ENCODE data around the gene ELN. TPM values are rescaled to one million over a fixed set of nuclear protein-coding genes. Genes with fewer than 3 reads are reported as not detected.
"Not testable (repeated sequence)": the region's sequence is repeated elsewhere in the genome, so short reads cannot be mapped to it uniquely, and the experiment has no call there.

ELN gene
- total RNA-seq, result 142 TPM
- 100 to 1,000 TPM in 6 of 8 donors, 10 to 100 TPM in 2; 60.4 to 217 (median 161) TPM for polyA plus RNA-seq (ENCODE audit: insufficient read depth in 1 of 8, insufficient read length in 8 of 8, low replicate concordance in 1 of 8)
- long read RNA-seq, donor 1, result 0 reads
- long read RNA-seq, donor 2, result 0 reads
- long read RNA-seq, donor 3, partial matches to known transcripts, result 92 of 94 reads
- long read RNA-seq, donor 3, other reads (novel, unspliced or antisense), result 0 of 94 reads
- long read RNA-seq, donor 4, partial matches to known transcripts, result 0 of 2 reads
- long read RNA-seq, donor 4, other reads (novel, unspliced or antisense), result 0 of 2 reads
- long read RNA-seq, donor 5, transcript ELN-231 (3 exons, 590 nt), result major isoform, 9 of 109 reads
- long read RNA-seq, donor 5, transcript ELN-221 (32 exons, 2,583 nt), result minor isoform, 7 of 109 reads
- long read RNA-seq, donor 5, transcript ELN-209 (32 exons, 3,109 nt), result minor isoform, 6 of 109 reads
- long read RNA-seq, donor 5, partial matches to known transcripts, result 80 of 109 reads
- long read RNA-seq, donor 5, other reads (novel, unspliced or antisense), result 0 of 109 reads
- long read RNA-seq, donor 6, partial matches to known transcripts, result 37 of 40 reads
- long read RNA-seq, donor 6, other reads (novel, unspliced or antisense), result 0 of 40 reads
- long read RNA-seq, donor 7, partial matches to known transcripts, result 93 of 99 reads
- long read RNA-seq, donor 7, other reads (novel, unspliced or antisense), result 0 of 99 reads
- long read RNA-seq, donor 8, partial matches to known transcripts, result 83 of 84 reads
- long read RNA-seq, donor 8, other reads (novel, unspliced or antisense), result 0 of 84 reads
- long read RNA-seq, donor 9, partial matches to known transcripts, result 75 of 79 reads
- long read RNA-seq, donor 9, other reads (novel, unspliced or antisense), result 0 of 79 reads
- long read RNA-seq, donor 10, partial matches to known transcripts, result 38 of 43 reads
- long read RNA-seq, donor 10, other reads (novel, unspliced or antisense), result 0 of 43 reads
- long read RNA-seq, donor 11, partial matches to known transcripts, result 12 of 31 reads
- long read RNA-seq, donor 11, other reads (novel, unspliced or antisense), result 0 of 31 reads

DNA sequence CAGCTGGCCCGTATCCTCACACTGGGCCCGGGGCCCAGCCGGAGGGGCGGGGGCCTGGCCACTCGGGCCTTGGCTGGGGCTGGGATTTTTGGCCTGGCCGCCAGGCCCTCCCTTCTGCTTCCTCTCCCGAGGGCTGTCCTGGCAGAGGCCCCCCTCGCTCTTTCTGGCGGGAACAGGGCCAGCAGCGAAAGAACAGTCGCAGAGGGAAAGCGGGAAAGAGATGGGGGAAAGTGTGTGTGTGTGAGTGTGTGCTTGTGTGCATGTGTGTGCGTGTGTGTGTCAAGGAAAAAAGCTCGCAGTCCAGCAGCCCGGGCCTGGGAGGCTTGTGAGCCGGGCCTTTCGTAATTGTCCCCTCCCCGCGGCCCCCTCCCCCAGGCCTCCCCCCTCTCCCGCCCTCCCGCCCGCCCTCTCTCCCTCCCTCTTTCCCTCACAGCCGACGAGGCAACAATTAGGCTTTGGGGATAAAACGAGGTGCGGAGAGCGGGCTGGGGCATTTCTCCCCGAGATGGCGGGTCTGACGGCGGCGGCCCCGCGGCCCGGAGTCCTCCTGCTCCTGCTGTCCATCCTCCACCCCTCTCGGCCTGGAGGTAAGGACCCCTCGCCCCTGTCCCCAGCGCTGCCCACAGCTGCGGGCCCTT lies at the start of gene ELN:
Gene ELN, plus strand, starts transcription at position 491 of the 638 bp plus-strand sequence. Its CDS starts 15 bp downstream, at position 506.
- H3K27ac ChIP-seq (ENCODE audit: low read length), result peak within 1 kb of the TSS; percentile 78
- peak within 1 kb of the TSS; percentile 49 for H3K4me3 ChIP-seq (ENCODE audit: low read length)
- 8% methylated on average over 15 of the region's 39 CpGs for WGBS (ENCODE audit: insufficient coverage)
- peaks cover 37% of the 10 kb centered on the region for H3K27me3 ChIP-seq (ENCODE audit: control insufficient read depth, insufficient read depth, low read length)
- no peaks in the 10 kb centered on the region for H3K36me3 ChIP-seq (ENCODE audit: control insufficient read depth, insufficient read depth, low read length)
- H3K9me3 ChIP-seq (replicated peaks; ENCODE audit: control insufficient read depth, low read depth, low read length), result no peaks in the 10 kb centered on the region
- DNase-seq, result peak; percentile 98
- H3K4me1 ChIP-seq (ENCODE audit: control insufficient read depth, insufficient read depth, low read length), result peaks cover 70% of the 10 kb centered on the region

GRCh38 chr7:73978661-73979563 lies 49.1 kb upstream of the ELN start:
- Histone ChIP-seq H3K27ac (ENCODE audit: low read length) (no peak overlapping the region), H3K4me3 (ENCODE audit: low read length) (no peak overlapping the region), H3K36me3 (ENCODE audit: control insufficient read depth, insufficient read depth, low read length) (no peaks in the 10 kb centered on the region), H3K4me1 (ENCODE audit: control insufficient read depth, insufficient read depth, low read length) (peaks cover 26% of the 10 kb centered on the region), H3K9me3 (replicated peaks; ENCODE audit: control insufficient read depth, low read depth, low read length) (no peaks in the 10 kb centered on the region), H3K27me3 (ENCODE audit: control insufficient read depth, insufficient read depth, low read length) (peaks cover 17% of the 10 kb centered on the region)
- WGBS (ENCODE audit: insufficient coverage), result 36% methylated on average over 18 of the region's 24 CpGs
- peak; percentile 77 for DNase-seq

DNA sequence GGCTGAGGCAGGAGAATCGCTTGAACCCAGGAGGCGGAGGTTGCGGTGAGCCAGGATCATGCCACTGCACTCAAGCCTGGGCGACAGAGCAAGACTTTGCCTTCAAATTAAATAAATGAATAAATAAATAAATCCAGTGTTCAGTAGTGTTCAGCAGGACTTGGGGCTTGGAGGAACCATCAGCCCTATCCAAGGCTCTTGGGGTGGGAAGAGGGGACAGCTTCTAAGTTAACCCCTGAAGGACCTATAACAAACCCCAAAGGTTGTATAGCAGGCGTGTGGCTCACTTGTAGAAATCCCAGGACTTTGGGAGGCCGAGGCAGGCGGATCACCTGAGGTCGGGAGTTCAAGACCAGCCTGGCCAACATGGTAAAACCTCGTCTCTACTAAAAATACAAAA lies 48.3 kb upstream of the ELN start:
- WGBS (ENCODE audit: insufficient coverage), result 100% methylated on average over 1 of the region's 9 CpGs
- not testable (repeated sequence) for H3K4me3 ChIP-seq (ENCODE audit: low read length); DNase-seq; H3K9me3 ChIP-seq (replicated peaks; ENCODE audit: control insufficient read depth, low read depth, low read length); H3K36me3 ChIP-seq (ENCODE audit: control insufficient read depth, insufficient read depth, low read length); H3K27ac ChIP-seq (ENCODE audit: low read length)
- H3K4me1 ChIP-seq (ENCODE audit: control insufficient read depth, insufficient read depth, low read length), result peaks cover 26% of the 10 kb centered on the region
- H3K27me3 ChIP-seq (ENCODE audit: control insufficient read depth, insufficient read depth, low read length), result peaks cover 17% of the 10 kb centered on the region

GRCh38 chr7:73980206-73980605 lies 47.8 kb upstream of the ELN start:
- Histone ChIP-seq H3K27me3 (ENCODE audit: control insufficient read depth, insufficient read depth, low read length) (peaks cover 19% of the 10 kb centered on the region), H3K4me1 (ENCODE audit: control insufficient read depth, insufficient read depth, low read length) (peaks cover 26% of the 10 kb centered on the region), H3K27ac (ENCODE audit: low read length) (no peak overlapping the region), H3K4me3 (ENCODE audit: low read length) (no peak overlapping the region), H3K9me3 (replicated peaks; ENCODE audit: control insufficient read depth, low read depth, low read length) (no peaks in the 10 kb centered on the region), H3K36me3 (ENCODE audit: control insufficient read depth, insufficient read depth, low read length) (no peaks in the 10 kb centered on the region)
- WGBS (ENCODE audit: insufficient coverage), result 98% methylated on average over 6 of the region's 6 CpGs
- no peak for DNase-seq

DNA sequence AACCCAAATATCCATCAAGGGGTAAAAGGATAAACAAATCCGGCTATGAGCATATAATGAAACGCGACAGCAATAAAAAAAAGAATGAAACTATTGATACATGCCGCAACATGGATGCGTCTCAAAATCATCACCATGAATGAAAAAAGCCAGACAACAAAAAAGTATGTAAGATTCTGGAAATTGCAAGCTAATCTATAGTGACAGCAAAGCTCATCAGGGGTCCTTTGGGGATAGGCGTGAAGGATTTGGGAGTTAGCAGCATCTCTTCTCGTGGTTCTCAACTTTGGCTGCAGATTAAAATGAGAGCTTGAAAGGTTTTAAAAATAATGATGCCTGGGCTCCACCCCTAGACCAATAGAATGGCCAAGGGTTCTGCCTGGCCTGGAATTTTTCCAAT lies 46.0 kb upstream of the ELN start:
- no peaks in the 10 kb centered on the region for H3K36me3 ChIP-seq (ENCODE audit: control insufficient read depth, insufficient read depth, low read length)
- no peak for DNase-seq
- no peak overlapping the region for H3K27ac ChIP-seq (ENCODE audit: low read length)
- no peak overlapping the region for H3K4me3 ChIP-seq (ENCODE audit: low read length)
- peaks cover 19% of the 10 kb centered on the region for H3K27me3 ChIP-seq (ENCODE audit: control insufficient read depth, insufficient read depth, low read length)
- WGBS (ENCODE audit: insufficient coverage), result 40% methylated on average over 1 of the region's 7 CpGs
- no peaks in the 10 kb centered on the region for H3K9me3 ChIP-seq (replicated peaks; ENCODE audit: control insufficient read depth, low read depth, low read length)
- H3K4me1 ChIP-seq (ENCODE audit: control insufficient read depth, insufficient read depth, low read length), result peaks cover 28% of the 10 kb centered on the region

DNA sequence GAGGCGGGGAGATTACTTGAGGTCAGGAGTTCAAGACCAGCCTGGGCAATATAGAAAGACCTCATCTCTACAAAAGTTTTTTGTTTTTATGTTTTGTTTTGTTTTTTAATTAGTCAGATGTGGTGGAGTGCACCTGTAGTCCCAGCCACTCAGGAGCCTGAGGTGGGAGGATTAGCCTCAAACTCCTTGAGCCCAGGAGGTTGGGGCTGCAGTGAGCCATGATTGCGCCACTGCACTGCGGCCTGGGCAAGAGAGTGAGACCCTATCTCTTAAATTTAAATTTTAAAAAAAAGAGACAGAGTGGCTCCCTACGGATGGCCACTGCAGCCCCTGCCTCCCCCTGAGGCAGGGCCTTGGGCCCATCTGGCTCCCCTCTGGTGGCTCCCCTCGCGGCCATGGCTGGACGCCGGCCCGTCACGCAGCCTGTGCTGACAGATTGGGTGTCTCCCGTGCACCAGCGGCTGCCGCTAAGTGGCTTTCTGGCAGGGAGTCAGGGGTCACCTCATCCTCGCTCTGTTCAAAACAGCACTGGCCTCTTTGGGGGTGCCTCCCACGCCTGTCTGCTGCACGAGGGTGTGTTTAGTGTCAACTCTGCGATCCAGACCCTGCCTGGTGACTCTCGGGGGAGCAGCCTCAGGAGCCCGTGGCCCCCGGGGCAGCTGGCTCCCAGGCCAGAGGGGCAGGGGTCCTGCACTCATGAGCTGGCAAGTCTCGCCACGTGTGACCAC lies 44.4 kb upstream of the ELN start:
- DNase-seq, result no peak
- Histone ChIP-seq H3K36me3 (ENCODE audit: control insufficient read depth, insufficient read depth, low read length) (no peaks in the 10 kb centered on the region), H3K27me3 (ENCODE audit: control insufficient read depth, insufficient read depth, low read length) (peaks cover 13% of the 10 kb centered on the region), H3K4me3 (ENCODE audit: low read length) (no peak overlapping the region), H3K4me1 (ENCODE audit: control insufficient read depth, insufficient read depth, low read length) (peaks cover 12% of the 10 kb centered on the region), H3K27ac (ENCODE audit: low read length) (no peak overlapping the region), H3K9me3 (replicated peaks; ENCODE audit: control insufficient read depth, low read depth, low read length) (no peaks in the 10 kb centered on the region)
- 54% methylated on average over 11 of the region's 22 CpGs for WGBS (ENCODE audit: insufficient coverage)

- Histone ChIP-seq H3K9me3 (replicated peaks; ENCODE audit: control insufficient read depth, low read depth, low read length) (no peaks in the 10 kb centered on the region), H3K36me3 (ENCODE audit: control insufficient read depth, insufficient read depth, low read length) (no peaks in the 10 kb centered on the region), H3K27ac (ENCODE audit: low read length) (no peak overlapping the region), H3K27me3 (ENCODE audit: control insufficient read depth, insufficient read depth, low read length) (peaks cover 7% of the 10 kb centered on the region), H3K4me1 (ENCODE audit: control insufficient read depth, insufficient read depth, low read length) (peaks cover 8% of the 10 kb centered on the region), H3K4me3 (ENCODE audit: low read length) (no peak overlapping the region)
- 86% methylated on average over 10 of the region's 19 CpGs for whole genome bisulfite sequencing (ENCODE audit: insufficient coverage)
- DNase-seq, result no peak
Measured at GRCh38 chr7:73984481-73985205, 43.3 kb upstream of the ELN start.

GRCh38 chr7:73985737-73986141 lies 42.2 kb upstream of the ELN start:
- WGBS (ENCODE audit: insufficient coverage), result 75% methylated on average over 13 of the region's 13 CpGs
- no peaks in the 10 kb centered on the region for H3K36me3 ChIP-seq (ENCODE audit: control insufficient read depth, insufficient read depth, low read length)
- DNase-seq, result no peak
- no peak overlapping the region for H3K27ac ChIP-seq (ENCODE audit: low read length)
- H3K27me3 ChIP-seq (ENCODE audit: control insufficient read depth, insufficient read depth, low read length), result peaks cover 7% of the 10 kb centered on the region
- no peak overlapping the region for H3K4me3 ChIP-seq (ENCODE audit: low read length)
- peaks cover 8% of the 10 kb centered on the region for H3K4me1 ChIP-seq (ENCODE audit: control insufficient read depth, insufficient read depth, low read length)
- H3K9me3 ChIP-seq (replicated peaks; ENCODE audit: control insufficient read depth, low read depth, low read length), result no peaks in the 10 kb centered on the region

Measured in muscle of leg (tissue), 16 donors.